GM12878 (cell line): Measurements from ENCODE around the gene DCPS.

ENCODE experiments used
- CEBPB ChIP-seq, 2 experiments: fragments of 150-350 bp in 1 of 2; IDR thresholded peaks; 2 replicates each; pipeline ENCODE4 v1.6.1; 2012 to 2014; ENCODE audit warnings: low read depth in 2 of 2, low read length in 2 of 2, borderline replicate concordance in 1 of 2, inconsistent platforms in 1 of 2
- JUND ChIP-seq: IDR thresholded peaks from 2 replicates; pipeline ENCODE4 v1.6.1; 2012; ENCODE audit warnings: low read depth, mild to moderate bottlenecking, low read length, improper control_type of control experiment, moderate library complexity
- RCOR1 ChIP-seq: conservative IDR thresholded peaks from 2 replicates; pipeline ENCODE4 v1.6.1; 2012; ENCODE audit warnings: low read depth, low read length, improper control_type of control experiment
- TF ChIP-seq, protein P1 (sequence below), 3 experiments: IDR thresholded peaks in 2 of 3; conservative IDR thresholded peaks in 1 of 3; 2 replicates each; pipeline ENCODE4 v1.5.1; 2011; ENCODE audit warnings: low read depth in 3 of 3, low read length in 3 of 3, mild to moderate bottlenecking in 3 of 3, control low read depth in 2 of 3, moderate library complexity in 2 of 3, inconsistent platforms in 1 of 3, mixed read lengths in 1 of 3; ENCODE audit not compliant: control insufficient read depth in 2 of 3, insufficient read depth in 1 of 3; ENCODE audit errors: extremely low read depth in 1 of 3

DNA sequence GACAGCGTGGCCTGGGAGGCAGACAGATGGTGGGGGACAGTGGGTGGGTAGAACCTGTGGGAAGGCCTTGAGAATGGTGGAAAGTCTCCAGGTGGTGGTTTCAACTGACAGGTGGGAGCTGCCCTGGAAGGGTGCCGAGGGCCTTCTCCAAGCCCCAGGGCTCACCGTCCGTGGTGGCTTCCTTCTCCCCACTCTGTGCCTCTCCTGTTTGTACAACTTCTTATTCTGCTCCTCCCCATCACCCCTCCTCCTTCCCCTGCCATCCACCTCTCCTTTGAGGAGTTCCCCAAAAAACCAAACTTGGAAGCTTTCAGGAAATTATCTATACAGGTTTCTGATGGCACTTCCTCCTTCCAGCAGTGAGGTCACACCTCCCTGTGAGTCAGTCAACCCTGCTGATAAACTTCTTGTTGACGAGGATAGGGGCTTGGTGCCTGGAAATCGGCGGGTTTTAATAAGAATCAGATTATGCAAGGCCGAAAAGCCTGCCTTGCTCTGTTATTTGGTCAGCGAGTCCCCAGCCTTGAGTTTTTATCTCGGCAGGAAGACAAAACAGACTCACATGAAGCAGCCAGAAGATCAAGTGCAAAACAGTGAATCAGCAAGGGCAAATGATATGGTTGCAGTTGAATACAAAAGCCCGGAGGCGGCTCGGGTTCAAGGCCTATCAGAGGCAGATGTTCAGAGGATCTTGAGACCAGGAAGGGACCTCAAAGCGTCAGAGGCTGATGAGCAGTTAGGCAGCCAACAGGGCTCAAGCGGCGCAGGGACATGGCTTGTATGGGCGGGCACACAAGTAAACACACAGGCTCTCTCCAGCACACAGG is 42.1 kb downstream of the DCPS start:
- TF ChIP-seq, protein P1, sequence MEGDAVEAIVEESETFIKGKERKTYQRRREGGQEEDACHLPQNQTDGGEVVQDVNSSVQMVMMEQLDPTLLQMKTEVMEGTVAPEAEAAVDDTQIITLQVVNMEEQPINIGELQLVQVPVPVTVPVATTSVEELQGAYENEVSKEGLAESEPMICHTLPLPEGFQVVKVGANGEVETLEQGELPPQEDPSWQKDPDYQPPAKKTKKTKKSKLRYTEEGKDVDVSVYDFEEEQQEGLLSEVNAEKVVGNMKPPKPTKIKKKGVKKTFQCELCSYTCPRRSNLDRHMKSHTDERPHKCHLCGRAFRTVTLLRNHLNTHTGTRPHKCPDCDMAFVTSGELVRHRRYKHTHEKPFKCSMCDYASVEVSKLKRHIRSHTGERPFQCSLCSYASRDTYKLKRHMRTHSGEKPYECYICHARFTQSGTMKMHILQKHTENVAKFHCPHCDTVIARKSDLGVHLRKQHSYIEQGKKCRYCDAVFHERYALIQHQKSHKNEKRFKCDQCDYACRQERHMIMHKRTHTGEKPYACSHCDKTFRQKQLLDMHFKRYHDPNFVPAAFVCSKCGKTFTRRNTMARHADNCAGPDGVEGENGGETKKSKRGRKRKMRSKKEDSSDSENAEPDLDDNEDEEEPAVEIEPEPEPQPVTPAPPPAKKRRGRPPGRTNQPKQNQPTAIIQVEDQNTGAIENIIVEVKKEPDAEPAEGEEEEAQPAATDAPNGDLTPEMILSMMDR (IDR thresholded peaks at IDR 0.05 in 2 of 3, conservative IDR thresholded peaks at IDR 0.05 in 1 of 3; ENCODE audit: control insufficient read depth in 2 of 3, extremely low read depth in 1 of 3, insufficient read depth in 1 of 3, low read depth in 3 of 3, low read length in 3 of 3): no peak
- TF ChIP-seq CEBPB (IDR thresholded peaks at IDR 0.05; ENCODE audit: borderline replicate concordance in 1 of 2, low read depth in 2 of 2, low read length in 2 of 2) (no peak), RCOR1 (no peak), JUND (no peak)
